GM12891 (cell line): ENCODE measurements around the gene SLC38A11.
"Not testable (repeated sequence)": the region's sequence is repeated elsewhere in the genome, so short reads cannot be mapped to it uniquely, and the experiment has no call there.

Experiments
- PAX5 ChIP-seq: IDR thresholded peaks from 2 replicates; pipeline ENCODE4 v1.6.1; 2011; ENCODE audit warnings: low read length, moderate library complexity, mild to moderate bottlenecking; ENCODE audit not compliant: insufficient read depth, severe bottlenecking
- POLR2A ChIP-seq: IDR thresholded peaks from 2 replicates; pipeline ENCODE4 v1.6.1; 2011; ENCODE audit warnings: low read depth, low read length, control low read depth
- POLR2AphosphoS5 ChIP-seq: IDR thresholded peaks from 2 replicates; pipeline ENCODE4 v1.6.1; 2011; ENCODE audit warnings: low read depth, low read length, control low read depth
- POU2F2 ChIP-seq: IDR thresholded peaks from 2 replicates; pipeline ENCODE4 v1.6.1; 2011; ENCODE audit warnings: low read depth, mild to moderate bottlenecking, control low read depth, low read length, moderate library complexity
- TAF1 ChIP-seq: IDR thresholded peaks from 2 replicates; pipeline ENCODE4 v1.6.1; 2011; ENCODE audit warnings: low read depth, low read length, control low read depth

DNA sequence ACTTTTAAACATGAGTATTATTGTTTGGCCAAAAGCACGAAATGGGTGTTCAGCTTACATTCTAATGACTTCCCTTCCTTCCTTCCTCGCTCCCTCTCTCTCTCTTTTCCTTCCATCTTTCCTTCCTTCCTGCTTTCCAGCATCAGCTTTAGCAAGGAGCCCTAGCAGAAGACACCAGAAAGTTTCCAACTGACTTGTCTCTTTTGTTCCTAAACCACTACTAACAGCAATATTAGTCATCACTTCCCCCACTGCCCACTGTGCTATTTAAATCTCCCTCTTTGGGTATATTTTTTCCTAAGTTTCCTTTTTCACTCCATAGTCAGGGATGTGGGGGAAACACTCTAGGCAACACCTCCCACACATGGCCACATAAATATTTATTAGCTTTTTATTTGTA lies 25.4 kb upstream of the SLC38A11 start:
- not testable (repeated sequence) for TF ChIP-seq POLR2A, PAX5, POLR2AphosphoS5, POU2F2, TAF1
